B cell (primary cell): ENCODE data around the gene CENPP. TPM values are rescaled to one million over a fixed set of nuclear protein-coding genes. Genes with fewer than 3 reads are reported as not detected.

Experiments
- ATAC-seq: fragments of 200-7000 bp; cut with Tn5 transposase; one replicate; pipeline ENCODE4 v1.10.0; 2021; ENCODE audit warnings: low read depth, mild to moderate bottlenecking, moderate number of reproducible peaks, moderate library complexity
- CTCF ChIA-PET: fragments of 350-600 bp; sonication (Branson Sonifier 250); formaldehyde crosslinking; loops from one replicate; lab custom pipeline; 2021; ENCODE audit warnings: antibody characterized with exemption, inconsistent platforms; lab: Charles Lee
- POLR2A ChIA-PET: fragments of 350-600 bp; sonication (Branson Sonifier 250); formaldehyde crosslinking; loops from one replicate; lab custom pipeline; 2021; ENCODE audit warnings: antibody characterized with exemption; lab: Charles Lee
- DNase-seq: peaks from one replicate; pipeline ENCODE4 v3.0.0; 2013
- H2AFZ ChIP-seq: 2 replicates; pipeline ENCODE4 v1.6.1; 2012; ENCODE audit warnings: mild to moderate bottlenecking, low read depth, low read length; ENCODE audit not compliant: insufficient read depth, poor library complexity, severe bottlenecking
- H3K27ac ChIP-seq, 2 donors: 1 replicate in 1 of 2; 2 replicates in 1 of 2; pipeline ENCODE4 v1.5.1; 2012 to 2013; ENCODE audit warnings: low read length in 2 of 2, mild to moderate bottlenecking in 2 of 2, moderate library complexity in 1 of 2
- H3K27me3 ChIP-seq, 4 experiments: fragments of 200-600 bp in 1 of 4; sonication (generic) in 1 of 4; replicated peaks in 1 of 4; 1 replicate in 2 of 4; 2 replicates in 2 of 4; pipeline versions ENCODE4 v1.6.1 to v1.7.0; 2013 to 2016; ENCODE audit warnings: low read length in 3 of 4, mild to moderate bottlenecking in 2 of 4, mixed read lengths in 1 of 4, moderate library complexity in 1 of 4; ENCODE audit not compliant: insufficient read depth in 4 of 4, control insufficient read depth in 3 of 4; ENCODE audit errors: control extremely low read depth in 1 of 4
- H3K36me3 ChIP-seq, 2 experiments: replicated peaks in 1 of 2; 1 replicate in 1 of 2; 2 replicates in 1 of 2; pipeline versions ENCODE4 v1.6.1 to v1.7.1; 2013; ENCODE audit warnings: low read length in 1 of 2; ENCODE audit not compliant: insufficient read depth in 2 of 2, control insufficient read depth in 1 of 2; ENCODE audit errors: control extremely low read depth in 1 of 2, extremely low read depth in 1 of 2
- H3K4me1 ChIP-seq, 2 donors: fragments of 200-600 bp in 1 of 2; sonication (generic) in 1 of 2; 1 replicate in 1 of 2; 2 replicates in 1 of 2; pipeline versions ENCODE4 v1.5.1 to v1.6.1; 2013 to 2017; ENCODE audit warnings: low read length in 2 of 2; ENCODE audit not compliant: control insufficient read depth in 2 of 2, insufficient read depth in 2 of 2
- H3K4me2 ChIP-seq: replicated peaks from 2 replicates; pipeline ENCODE3; 2012; ENCODE audit warnings: mild to moderate bottlenecking, low read depth, low read length; ENCODE audit not compliant: poor library complexity, severe bottlenecking
- H3K4me3 ChIP-seq, 5 experiments: fragments of 200-600 bp in 1 of 5; sonication (generic) in 1 of 5; 1 replicate in 3 of 5; 2 replicates in 2 of 5; pipeline versions ENCODE4 v1.5.1 to v1.7.0; 2011 to 2016; ENCODE audit warnings: low read length in 4 of 5, mild to moderate bottlenecking in 4 of 5, low read depth in 2 of 5, control low read depth in 1 of 5, moderate library complexity in 1 of 5; ENCODE audit not compliant: insufficient read depth in 1 of 5; ENCODE audit errors: control extremely low read depth in 1 of 5, extremely low read depth in 1 of 5
- H3K79me2 ChIP-seq: fragments of 200-600 bp; sonication (generic); one replicate; pipeline ENCODE4 v1.6.0; 2016; ENCODE audit warnings: low read length; ENCODE audit not compliant: control insufficient read depth, insufficient read depth
- H3K9ac ChIP-seq: fragments of 200-600 bp; sonication (generic); 2 replicates; pipeline ENCODE4 v1.6.1; 2017; ENCODE audit warnings: mild to moderate bottlenecking, low read length, moderate library complexity
- H3K9me3 ChIP-seq, 3 donors: one replicate each; pipeline versions ENCODE4 v1.6.1 to v1.7.1; 2013; ENCODE audit warnings: low read length in 2 of 3; ENCODE audit not compliant: control insufficient read depth in 2 of 3, insufficient read depth in 1 of 3; ENCODE audit errors: control extremely low read depth in 1 of 3
- H4K20me1 ChIP-seq: 2 replicates; pipeline ENCODE4 v1.6.0; 2012; ENCODE audit warnings: mild to moderate bottlenecking, low read length; ENCODE audit not compliant: insufficient read depth, control insufficient read depth, poor library complexity, severe bottlenecking
- H3K27ac Mint-ChIP-seq: one replicate; pipeline ENCODE4 v1.8.0; 2021; ENCODE audit warnings: mixed read lengths
- H3K27me3 Mint-ChIP-seq: one replicate; pipeline ENCODE4 v1.8.0; 2021; ENCODE audit warnings: mixed read lengths
- H3K4me1 Mint-ChIP-seq: one replicate; pipeline ENCODE4 v1.8.0; 2021; ENCODE audit warnings: mixed read lengths
- H3K4me3 Mint-ChIP-seq: one replicate; pipeline ENCODE4 v1.8.0; 2021; ENCODE audit warnings: mixed read lengths
- H3K9me3 Mint-ChIP-seq: one replicate; pipeline ENCODE4 v1.8.0; 2022; ENCODE audit warnings: mixed read lengths; ENCODE audit not compliant: insufficient read depth
- CTCF ChIP-seq: fragments of 200-600 bp; IDR thresholded peaks from one replicate; pipeline ENCODE4 v1.8.0; 2022; ENCODE audit warnings: antibody characterized with exemption, mild to moderate bottlenecking
- EZH2 ChIP-seq: IDR thresholded peaks from 2 replicates; pipeline ENCODE4 v1.6.1; 2012; ENCODE audit warnings: borderline replicate concordance, low read depth, mild to moderate bottlenecking, moderate library complexity, low read length; ENCODE audit not compliant: insufficient read depth, poor library complexity, severe bottlenecking
- WGBS: methylation state at CpG from one replicate; pipeline ENCODE4 v1.1.5; 2013; ENCODE audit warnings: missing lambda C conversion rate; ENCODE audit not compliant: insufficient coverage; 5-methylcytosine and 5-hydroxymethylcytosine counted together
- intact Hi-C: fragments of 100-400 bp; cut with micrococcal nuclease; formaldehyde crosslinking; loops from one replicate; pipeline ENCODE4 v1.10.0; 2022
- polyA plus RNA-seq: library from polyadenylated mRNA; depleted of rRNA; stranded (reverse); fragments of >200 nt; gene quantifications from 2 replicates; pipeline ENCODE4 v1.2.3, GENCODE V29; 2012
- total RNA-seq, 2 donors: library from RNA; stranded (reverse); fragments of 120-200 nt in 1 of 2; gene quantifications; 1 replicate in 1 of 2; 2 replicates in 1 of 2; pipeline versions ENCODE4 v1.2.3 to v1.2.4, GENCODE V29; 2013 to 2022

The CENPP gene
- total and polyA plus RNA-seq, 2 donors (not counting 1 experiment from before 2014, with no cell fraction given), result 1.4 to 6.2 TPM

- no peak for DNase-seq
- Mint-ChIP-seq H3K27me3 (no peaks in the 10 kb centered on the region), H3K4me3 (no peak overlapping the region), H3K27ac (no peak overlapping the region), H3K9me3 (peaks cover 12% of the 10 kb centered on the region), H3K4me1 (peaks cover 5% of the 10 kb centered on the region)
- no peak overlapping the region for H3K9ac ChIP-seq
- no peaks in the 10 kb centered on the region for H3K27me3 ChIP-seq
- no peak overlapping the region for H3K4me3 ChIP-seq
- H3K36me3 ChIP-seq, result no peaks in the 10 kb centered on the region
- no peaks in the 10 kb centered on the region for H3K79me2 ChIP-seq
- WGBS, result no CpG with 5 or more reads among the region's 3 CpGs
- peaks cover 0 to 9% of the 10 kb centered on the region in 2 donors for H3K4me1 ChIP-seq
- CTCF ChIA-PET, result no interaction called here
- POLR2A ChIA-PET, result no interaction called here
- no peak overlapping the region for H3K27ac ChIP-seq
- H3K4me2 ChIP-seq, result no peak overlapping the region
- H4K20me1 ChIP-seq, result no peaks in the 10 kb centered on the region
- TF ChIP-seq CTCF (no peak), EZH2 (no peak)
- no peak for ATAC-seq
- intact Hi-C loops, result no loop called here
- H3K9me3 ChIP-seq, result peaks cover 0 to 12% (median 6%) of the 10 kb centered on the region in 3 donors
- no peak overlapping the region for H2AFZ ChIP-seq
These were observed 34.3 kb downstream of the CENPP start for GRCh38 chr9:92360083-92360482.

GRCh38 chr9:92369075-92369474 is 43.3 kb downstream of the CENPP start:
- Histone ChIP-seq H3K27ac (no peak overlapping the region), H3K9ac (no peak overlapping the region), H3K4me3 (no peak overlapping the region), H3K79me2 (no peaks in the 10 kb centered on the region), H4K20me1 (no peaks in the 10 kb centered on the region), H3K9me3 (peaks cover 0 to 12% (median 1%) of the 10 kb centered on the region in 3 donors), H3K4me2 (no peak overlapping the region), H3K4me1 (no peaks in the 10 kb centered on the region), H3K27me3 (no peaks in the 10 kb centered on the region), H2AFZ (no peak overlapping the region), H3K36me3 (no peaks in the 10 kb centered on the region)
- intact Hi-C loops, result no loop called here
- TF ChIP-seq EZH2 (no peak), CTCF (no peak)
- Mint-ChIP-seq H3K4me3 (no peak overlapping the region), H3K4me1 (no peaks in the 10 kb centered on the region), H3K9me3 (no peaks in the 10 kb centered on the region), H3K27ac (no peak overlapping the region), H3K27me3 (no peaks in the 10 kb centered on the region)
- WGBS, result 62% methylated on average over 2 of the region's 2 CpGs
- DNase-seq (no peak), ATAC-seq (no peak)
- ChIA-PET CTCF (no interaction called here), POLR2A (no interaction called here)
